BJ (cell line): ENCODE results near the gene ARSJ. TPM values are rescaled to one million over a fixed set of nuclear protein-coding genes. Genes with fewer than 3 reads are reported as not detected.

ENCODE experiments used
- CTCF ChIA-PET: fragments of 350-600 bp; formaldehyde crosslinking; extraction: SDS; loops from one replicate; lab custom pipeline; 2021; ENCODE audit warnings: antibody characterized with exemption, inconsistent platforms; lab: Yijun Ruan, JAX
- POLR2A ChIA-PET: fragments of 300-600 bp; sonication (Branson Sonifier 250); formaldehyde crosslinking; extraction: SDS; loops from one replicate; lab custom pipeline; 2021; ENCODE audit warnings: antibody characterized with exemption; lab: Charles Lee
- DNase-seq: peaks from one replicate; pipeline ENCODE4 v3.0.0-alpha.2; 2011; ENCODE audit warnings: low read depth
- H3K27me3 ChIP-seq: 2 replicates; pipeline ENCODE4 v1.6.0; 2011; ENCODE audit warnings: low read length; ENCODE audit not compliant: control insufficient read depth, insufficient read depth
- H3K36me3 ChIP-seq: 2 replicates; pipeline ENCODE4 v1.5.1; 2011; ENCODE audit warnings: low read length; ENCODE audit not compliant: control insufficient read depth, insufficient read depth
- H3K4me3 ChIP-seq: 2 replicates; pipeline ENCODE4 v1.5.1; 2011; ENCODE audit warnings: low read depth, mild to moderate bottlenecking, control low read depth, low read length
- polyA minus RNA-seq: library from RNA; depleted of rRNA, polyadenylated mRNA; stranded (reverse); fragments of >200 nt; gene quantifications from 2 replicates; pipeline ENCODE4 v1.2.3, GENCODE V29; 2011; rRNA and poly(A)+ RNA removed
- polyA plus RNA-seq: library from polyadenylated mRNA; depleted of rRNA; stranded (reverse); fragments of >200 nt; gene quantifications from 2 replicates; pipeline ENCODE4 v1.2.3, GENCODE V29; 2011; rRNA removed
- TF ChIP-seq, protein P1 (sequence below): IDR thresholded peaks from 2 replicates; pipeline ENCODE4 v1.5.1; 2011; ENCODE audit warnings: low read depth, mild to moderate bottlenecking, control low read depth, inconsistent platforms, low read length, moderate library complexity; ENCODE audit not compliant: insufficient read depth

ARSJ gene
- 18.4 and 24.9 TPM in 2 replicates for polyA plus RNA-seq
- polyA minus RNA-seq, result 20.3 and 24.8 TPM in 2 replicates

GRCh38 chr4:113979148-113979904 lies at the start of gene ARSJ:
ARSJ (minus strand) TSS chr4:113979647; CDS start chr4:113978834, 813 bp downstream.
- ChIA-PET CTCF (interaction anchor here (0.7 to 1.3 kb wide), 6 partner anchors 8 to 584 kb away, joined by 3 to 4 read pairs (median 3); no protein-coding TSS in a partner anchor), POLR2A (interaction anchor here (0.7 to 0.8 kb wide), 2 partner anchors 20 to 714 kb away, joined by 4 to 5 read pairs; no protein-coding TSS in a partner anchor)
- DNase-seq, result no peak
- TF ChIP-seq, protein P1, sequence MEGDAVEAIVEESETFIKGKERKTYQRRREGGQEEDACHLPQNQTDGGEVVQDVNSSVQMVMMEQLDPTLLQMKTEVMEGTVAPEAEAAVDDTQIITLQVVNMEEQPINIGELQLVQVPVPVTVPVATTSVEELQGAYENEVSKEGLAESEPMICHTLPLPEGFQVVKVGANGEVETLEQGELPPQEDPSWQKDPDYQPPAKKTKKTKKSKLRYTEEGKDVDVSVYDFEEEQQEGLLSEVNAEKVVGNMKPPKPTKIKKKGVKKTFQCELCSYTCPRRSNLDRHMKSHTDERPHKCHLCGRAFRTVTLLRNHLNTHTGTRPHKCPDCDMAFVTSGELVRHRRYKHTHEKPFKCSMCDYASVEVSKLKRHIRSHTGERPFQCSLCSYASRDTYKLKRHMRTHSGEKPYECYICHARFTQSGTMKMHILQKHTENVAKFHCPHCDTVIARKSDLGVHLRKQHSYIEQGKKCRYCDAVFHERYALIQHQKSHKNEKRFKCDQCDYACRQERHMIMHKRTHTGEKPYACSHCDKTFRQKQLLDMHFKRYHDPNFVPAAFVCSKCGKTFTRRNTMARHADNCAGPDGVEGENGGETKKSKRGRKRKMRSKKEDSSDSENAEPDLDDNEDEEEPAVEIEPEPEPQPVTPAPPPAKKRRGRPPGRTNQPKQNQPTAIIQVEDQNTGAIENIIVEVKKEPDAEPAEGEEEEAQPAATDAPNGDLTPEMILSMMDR, result 0 out of 2 replicates have a peak, but pooled peaks have one; percentile 18
- H3K4me3 ChIP-seq, result peak within 1 kb of the TSS; percentile 77
- H3K27me3 ChIP-seq, result no peaks in the 10 kb centered on the region
- no peaks in the 10 kb centered on the region for H3K36me3 ChIP-seq

DNA sequence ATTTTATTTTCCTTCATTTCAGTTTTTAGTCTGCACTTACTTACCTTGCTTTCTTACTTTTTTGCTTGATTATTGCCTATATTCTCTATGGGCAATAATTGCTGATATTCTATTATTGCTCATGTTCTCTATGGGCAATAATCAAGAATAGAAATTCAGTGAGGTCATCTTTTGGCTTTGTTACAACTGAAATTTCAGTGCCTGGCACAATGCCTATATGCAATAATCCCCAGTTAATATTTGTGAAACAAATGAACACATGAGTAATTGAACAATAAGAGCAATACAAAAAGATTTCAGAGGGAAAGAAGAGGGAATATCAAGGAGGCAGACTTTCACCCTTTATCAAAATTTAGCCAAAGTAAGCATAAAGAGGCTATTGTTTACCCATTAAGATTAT lies 48.6 kb upstream of the ARSJ start:
- POLR2A ChIA-PET, result no interaction called here
- no peak for DNase-seq
- CTCF ChIA-PET, result no interaction called here
- Histone ChIP-seq H3K36me3 (no peaks in the 10 kb centered on the region), H3K27me3 (no peaks in the 10 kb centered on the region), H3K4me3 (no peak overlapping the region)
- TF ChIP-seq, protein P1, result no peak

DNA sequence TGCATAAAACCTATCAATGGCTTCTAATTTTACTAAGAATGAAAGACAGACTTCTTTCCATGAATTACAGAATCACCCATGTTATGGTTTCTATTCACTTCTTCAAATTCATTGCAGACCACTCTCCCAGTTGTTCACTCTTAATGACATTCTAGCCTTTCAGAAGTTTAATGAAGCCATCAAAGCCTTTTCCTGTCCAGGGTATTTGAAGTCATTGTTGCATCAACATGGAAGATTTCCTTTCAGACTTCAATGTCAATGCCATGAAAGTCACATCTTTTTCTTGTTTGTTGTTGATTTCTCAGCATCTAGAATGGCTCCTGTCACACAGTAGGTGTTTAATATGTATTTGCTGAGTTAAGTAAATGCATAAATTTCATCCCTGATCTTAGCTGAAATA lies 48.1 kb upstream of the ARSJ start:
- H3K36me3 ChIP-seq, result no peaks in the 10 kb centered on the region
- no peaks in the 10 kb centered on the region for H3K27me3 ChIP-seq
- no peak for DNase-seq
- no peak overlapping the region for H3K4me3 ChIP-seq
- ChIA-PET POLR2A (no interaction called here), CTCF (no interaction called here)
- TF ChIP-seq, protein P1, result no peak

GRCh38 chr4:114026447-114026846 lies 47.0 kb upstream of the ARSJ start:
- POLR2A ChIA-PET, result no interaction called here
- Histone ChIP-seq H3K36me3 (no peaks in the 10 kb centered on the region), H3K4me3 (no peak overlapping the region), H3K27me3 (no peaks in the 10 kb centered on the region)
- CTCF ChIA-PET, result interaction anchor here (1.1 kb wide), 2 partner anchors 47 to 749 kb away, joined by 3 to 4 read pairs; partner anchors contain the start of gene ARSJ
- DNase-seq, result no peak
- TF ChIP-seq, protein P1, result no peak

DNA sequence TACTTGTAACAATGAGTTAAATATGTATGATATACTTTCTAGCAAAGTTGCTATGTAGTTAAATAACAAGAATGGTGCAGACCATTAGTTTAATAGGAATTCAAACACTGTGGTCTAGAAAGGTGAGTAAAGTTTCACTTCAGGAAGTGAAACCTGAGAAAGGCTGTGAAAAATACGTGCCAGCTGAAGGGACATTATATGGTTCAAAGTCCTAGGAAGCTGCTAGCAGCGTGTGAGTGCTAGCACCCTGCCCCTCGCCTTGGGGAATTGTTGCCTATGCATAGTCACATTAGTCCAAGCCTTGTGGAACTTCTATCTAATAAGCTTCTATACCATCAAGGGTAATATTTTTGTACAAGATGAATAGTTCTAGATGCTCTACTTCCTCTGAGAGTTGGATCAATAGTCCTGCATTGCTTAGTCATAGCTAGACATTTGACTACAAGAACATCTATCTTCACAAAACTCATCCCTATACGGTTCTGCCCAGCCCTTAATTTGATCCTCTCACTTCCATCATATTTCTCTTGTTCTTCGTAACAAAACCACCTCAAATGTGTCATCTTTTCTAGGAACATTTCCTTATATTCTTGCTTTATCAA lies 45.8 kb upstream of the ARSJ start:
- no peak overlapping the region for H3K4me3 ChIP-seq
- POLR2A ChIA-PET, result no interaction called here
- DNase-seq, result no peak
- CTCF ChIA-PET, result no interaction called here
- no peaks in the 10 kb centered on the region for H3K36me3 ChIP-seq
- no peaks in the 10 kb centered on the region for H3K27me3 ChIP-seq
- TF ChIP-seq, protein P1, result no peak
